HEK293T (cell line): Measurements from ENCODE around the gene L2HGDH.

Experiments used
- CTCF ChIA-PET: fragments of 350-600 bp; formaldehyde crosslinking; extraction: SDS; loops from one replicate; lab custom pipeline; 2021; ENCODE audit warnings: antibody characterized with exemption, inconsistent platforms; lab: Yijun Ruan, JAX
- POLR2A ChIA-PET: fragments of 350-600 bp; formaldehyde crosslinking; extraction: SDS; loops from one replicate; lab custom pipeline; 2020; ENCODE audit warnings: antibody characterized with exemption, inconsistent platforms; lab: Yijun Ruan, JAX
- DNase-seq: peaks from one replicate; pipeline ENCODE4 v3.0.0; 2012; ENCODE audit warnings: mixed read lengths; ENCODE audit errors: extremely low spot score
- ARNT ChIP-seq: fragments of 450-650 bp; IDR thresholded peaks from 2 replicates; pipeline ENCODE4 v1.6.1; 2017; ENCODE audit warnings: mild to moderate bottlenecking
- BHLHE40 ChIP-seq: fragments of 450-650 bp; IDR thresholded peaks from 2 replicates; pipeline ENCODE4 v1.6.1; 2016; ENCODE audit warnings: mild to moderate bottlenecking, moderate library complexity, borderline replicate concordance
- CTBP1 ChIP-seq: fragments of 450-650 bp; IDR thresholded peaks from 2 replicates; pipeline ENCODE4 v1.6.1; 2016; ENCODE audit warnings: borderline replicate concordance
- ELF4 ChIP-seq: fragments of 450-650 bp; IDR thresholded peaks from 2 replicates; pipeline ENCODE4 v1.6.1; 2017; ENCODE audit warnings: antibody characterized with exemption
- FOXA1 ChIP-seq: fragments of 450-650 bp; IDR thresholded peaks from 2 replicates; pipeline ENCODE4 v1.6.1; 2016; ENCODE audit warnings: mild to moderate bottlenecking
- FOXK2 ChIP-seq: fragments of 450-650 bp; IDR thresholded peaks from 2 replicates; pipeline ENCODE4 v1.6.1; 2016; ENCODE audit warnings: mild to moderate bottlenecking
- FOXM1 ChIP-seq: fragments of 450-650 bp; IDR thresholded peaks from 2 replicates; pipeline ENCODE4 v1.6.1; 2017; ENCODE audit warnings: mild to moderate bottlenecking, borderline replicate concordance
- HDGF ChIP-seq: fragments of 450-650 bp; IDR thresholded peaks from 2 replicates; pipeline ENCODE4 v1.6.1; 2017; ENCODE audit warnings: antibody characterized with exemption, borderline replicate concordance
- L3MBTL2 ChIP-seq: fragments of 450-650 bp; conservative IDR thresholded peaks from 2 replicates; pipeline ENCODE4 v1.6.1; 2016; ENCODE audit warnings: mild to moderate bottlenecking
- LEF1 ChIP-seq: fragments of 450-650 bp; IDR thresholded peaks from 2 replicates; pipeline ENCODE4 v1.6.1; 2017; ENCODE audit warnings: mild to moderate bottlenecking, borderline replicate concordance
- NFRKB ChIP-seq: fragments of 450-650 bp; IDR thresholded peaks from 2 replicates; pipeline ENCODE4 v1.6.1; 2016; ENCODE audit warnings: mild to moderate bottlenecking, moderate library complexity
- SP1 ChIP-seq: fragments of 450-650 bp; IDR thresholded peaks from 2 replicates; pipeline ENCODE4 v1.6.1; 2017
- SUZ12 ChIP-seq: fragments of 450-650 bp; IDR thresholded peaks from 2 replicates; pipeline ENCODE4 v1.6.1; 2016; ENCODE audit warnings: mild to moderate bottlenecking
- TARDBP ChIP-seq: fragments of 450-650 bp; IDR thresholded peaks from 2 replicates; pipeline ENCODE4 v1.6.1; 2016
- ZNF384 ChIP-seq: fragments of 450-650 bp; IDR thresholded peaks from 2 replicates; pipeline ENCODE4 v1.6.1; 2016
- TF ChIP-seq, protein P1 (sequence below): fragments of 450-650 bp; IDR thresholded peaks from 2 replicates; pipeline ENCODE4 v1.6.1; 2016

L2HGDH gene

DNA sequence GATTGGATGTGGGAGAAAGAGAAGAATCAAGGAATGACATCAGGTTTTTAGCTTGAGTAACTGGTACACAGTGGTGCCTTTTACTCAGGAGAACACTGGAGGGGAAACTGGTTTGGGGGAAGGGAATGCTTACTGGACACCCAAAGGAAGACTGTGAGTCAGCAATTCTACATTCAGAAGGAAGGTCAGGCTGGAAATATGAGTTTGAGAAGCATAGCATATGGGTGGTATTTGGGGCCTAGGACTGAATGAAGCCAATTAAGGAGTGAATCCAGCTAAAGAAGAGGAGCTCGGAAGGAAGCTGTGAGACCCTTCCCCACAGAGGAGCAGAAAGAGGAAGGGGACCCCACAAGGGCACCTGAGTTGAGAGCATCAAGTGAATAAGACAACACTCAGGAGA is 35.5 kb upstream of the L2HGDH start:
- CTCF ChIA-PET = interaction anchor here (0.5 kb wide), 1 partner anchor 153 kb away, joined by 3 read pairs; no protein-coding TSS in a partner anchor
- no peak for TF ChIP-seq L3MBTL2
- TF ChIP-seq ARNT = no peak
- TF ChIP-seq ELF4 = no peak
- no peak for TF ChIP-seq CTBP1
- TF ChIP-seq, protein P1, sequence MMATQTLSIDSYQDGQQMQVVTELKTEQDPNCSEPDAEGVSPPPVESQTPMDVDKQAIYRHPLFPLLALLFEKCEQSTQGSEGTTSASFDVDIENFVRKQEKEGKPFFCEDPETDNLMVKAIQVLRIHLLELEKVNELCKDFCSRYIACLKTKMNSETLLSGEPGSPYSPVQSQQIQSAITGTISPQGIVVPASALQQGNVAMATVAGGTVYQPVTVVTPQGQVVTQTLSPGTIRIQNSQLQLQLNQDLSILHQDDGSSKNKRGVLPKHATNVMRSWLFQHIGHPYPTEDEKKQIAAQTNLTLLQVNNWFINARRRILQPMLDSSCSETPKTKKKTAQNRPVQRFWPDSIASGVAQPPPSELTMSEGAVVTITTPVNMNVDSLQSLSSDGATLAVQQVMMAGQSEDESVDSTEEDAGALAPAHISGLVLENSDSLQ = no peak
- POLR2A ChIA-PET = interaction anchor here (0.9 kb wide), 1 partner anchor 45 kb away, joined by 3 read pairs; no protein-coding TSS in a partner anchor

GRCh38 chr14:50345846-50346422 is 33.9 kb upstream of the L2HGDH start:
- DNase-seq = no peak
- POLR2A ChIA-PET = interaction anchor here (1.1 to 1.3 kb wide), 3 partner anchors 34 to 186 kb away, joined by 3 to 4 read pairs (median 3); no protein-coding TSS in a partner anchor
- no peak for TF ChIP-seq SP1
- TF ChIP-seq ARNT = no peak
- TF ChIP-seq FOXM1 = no peak
- no peak for TF ChIP-seq HDGF
- TF ChIP-seq TARDBP = no peak
- TF ChIP-seq BHLHE40 = no peak
- no peak for TF ChIP-seq FOXA1
- TF ChIP-seq NFRKB = no peak
- TF ChIP-seq L3MBTL2 = no peak
- TF ChIP-seq ELF4 = no peak
- TF ChIP-seq SUZ12 = no peak
- CTCF ChIA-PET = no interaction called here

More for the DNA sequence above, 35.5 kb upstream of the L2HGDH start:
- DNase-seq = no peak

DNA sequence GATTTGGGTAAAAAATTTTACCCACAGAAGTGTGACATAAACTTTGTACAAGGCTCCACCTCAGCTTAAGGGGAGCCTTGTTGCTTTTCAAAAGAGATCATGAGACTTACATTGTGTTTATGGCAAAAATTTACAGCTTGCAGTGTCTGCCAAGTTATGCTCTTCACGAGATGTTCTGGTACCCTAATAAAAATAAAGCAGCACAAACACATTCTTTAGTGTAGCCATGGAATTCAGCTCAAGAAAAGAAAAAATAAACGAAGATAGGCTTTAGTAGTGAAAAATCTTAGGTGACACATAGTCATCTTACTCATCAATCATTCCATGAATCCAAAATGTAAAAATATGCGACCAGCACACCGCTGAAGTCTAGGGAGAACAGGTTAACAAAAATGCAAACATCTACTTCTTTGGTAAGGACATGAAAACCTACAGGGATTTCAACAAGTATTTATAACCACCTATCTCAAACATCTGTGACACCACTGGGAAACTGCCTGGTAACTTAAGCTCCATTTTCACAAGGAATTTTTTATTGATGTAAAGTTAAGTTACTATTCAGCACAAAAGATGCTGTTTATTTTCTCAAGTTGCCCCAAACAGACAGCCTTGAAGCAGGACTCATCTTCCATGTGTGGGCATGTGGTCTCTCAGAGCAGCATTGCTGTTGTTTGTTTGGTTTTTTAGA is 33.0 kb upstream of the L2HGDH start:
- CTCF ChIA-PET = no interaction called here
- TF ChIP-seq FOXK2 (no peak), SP1 (no peak), HDGF (no peak), FOXM1 (no peak), BHLHE40 (no peak), ELF4 (no peak), CTBP1 (no peak), LEF1 (no peak), ARNT (no peak), ZNF384 (no peak), TARDBP (no peak), NFRKB (no peak), SUZ12 (no peak), L3MBTL2 (no peak), FOXA1 (no peak)
- TF ChIP-seq, protein P1 = no peak
- DNase-seq = no peak
- POLR2A ChIA-PET = interaction anchor here (1.1 to 1.3 kb wide), 4 partner anchors 10 to 187 kb away, joined by 3 to 4 read pairs (median 3); no protein-coding TSS in a partner anchor

GRCh38 chr14:50344116-50344775 is 32.2 kb upstream of the L2HGDH start:
- POLR2A ChIA-PET = interaction anchor here (1.1 kb wide), 1 partner anchor 9 kb away, joined by 3 read pairs; no protein-coding TSS in a partner anchor
- TF ChIP-seq ELF4 = no peak
- no peak for TF ChIP-seq FOXK2
- TF ChIP-seq SUZ12 = no peak
- TF ChIP-seq FOXM1 = no peak
- DNase-seq = no peak
- CTCF ChIA-PET = no interaction called here

DNA sequence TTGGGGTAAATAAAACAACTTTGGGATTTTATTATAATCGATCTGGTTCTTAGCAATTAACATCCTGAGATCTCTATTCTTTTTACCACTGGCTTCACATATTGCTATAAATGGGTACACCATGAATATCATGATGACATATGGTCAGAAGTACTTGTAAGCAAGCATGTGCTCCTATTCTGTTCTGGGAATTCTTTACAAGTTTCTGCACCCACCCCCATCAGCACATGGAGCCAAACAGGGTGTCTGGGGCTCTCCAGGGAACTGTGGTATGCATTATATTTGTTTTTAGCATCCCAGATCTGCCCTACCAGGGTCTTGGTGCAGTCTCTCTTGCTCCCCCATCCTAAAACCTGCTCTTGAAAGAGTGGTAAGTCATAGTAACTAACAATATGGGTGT is 31.4 kb upstream of the L2HGDH start:
- POLR2A ChIA-PET = no interaction called here
- no peak for DNase-seq
- TF ChIP-seq BHLHE40 = no peak
- no peak for TF ChIP-seq SUZ12
- TF ChIP-seq ZNF384 = no peak
- no peak for TF ChIP-seq ARNT
- TF ChIP-seq FOXA1 = no peak
- TF ChIP-seq FOXM1 = no peak
- TF ChIP-seq, protein P1 = no peak
- no peak for TF ChIP-seq TARDBP
- no peak for TF ChIP-seq ELF4
- no peak for TF ChIP-seq CTBP1
- TF ChIP-seq LEF1 = no peak
- CTCF ChIA-PET = interaction anchor here (1.8 kb wide), 1 partner anchor 23 kb away, joined by 10 read pairs; no protein-coding TSS in a partner anchor
